NB4 (cell line): Measurements from ENCODE around the gene ADAMTS6.

Source experiments
- DNase-seq: peaks from one replicate; pipeline ENCODE4 v3.0.0; 2010; ENCODE audit warnings: low read depth
- H3K4me3 ChIP-seq: one replicate; pipeline ENCODE4 v1.5.1; 2011; ENCODE audit warnings: mild to moderate bottlenecking, low read depth, low read length, moderate library complexity
- MYC ChIP-seq: IDR thresholded peaks from 2 replicates; pipeline ENCODE4 v1.6.1; 2011; ENCODE audit warnings: low read depth, low read length
- POLR2A ChIP-seq: IDR thresholded peaks from 2 replicates; pipeline ENCODE4 v1.6.1; 2011; ENCODE audit warnings: mild to moderate bottlenecking; ENCODE audit not compliant: insufficient read length; ENCODE audit errors: extremely low read depth
- TF ChIP-seq, protein P1 (sequence below): IDR thresholded peaks from one replicate; pipeline ENCODE4 v1.5.1; 2012; ENCODE audit warnings: low read depth, low read length
- TF ChIP-seq, protein P2 (sequence below): IDR thresholded peaks from 2 replicates; pipeline ENCODE4 v1.6.1; 2011; ENCODE audit warnings: low read depth, low read length

The ADAMTS6 gene

DNA sequence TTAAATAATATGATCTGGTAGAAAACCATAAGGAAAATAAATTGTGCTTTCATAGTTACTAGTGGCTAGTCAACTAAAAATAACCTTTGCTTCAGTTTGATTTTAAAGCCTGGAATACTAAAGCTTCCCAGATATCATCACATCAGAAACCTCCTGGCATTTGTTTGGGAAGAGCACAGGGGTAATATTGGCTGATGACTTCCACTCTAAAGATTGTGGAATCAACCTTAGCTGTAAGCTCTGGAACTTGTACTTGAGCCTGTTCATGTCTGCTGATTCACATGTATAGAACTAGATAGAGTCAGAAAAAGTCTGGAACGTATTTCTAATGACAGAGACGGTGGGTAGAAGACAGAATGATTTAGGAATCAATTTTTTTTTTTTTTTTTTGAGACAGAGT lies 367.9 kb downstream of the ADAMTS6 start:
- H3K4me3 ChIP-seq = no peak overlapping the region
- no peak for DNase-seq
- TF ChIP-seq MYC (no peak), POLR2A (no peak)
- TF ChIP-seq, protein P1, sequence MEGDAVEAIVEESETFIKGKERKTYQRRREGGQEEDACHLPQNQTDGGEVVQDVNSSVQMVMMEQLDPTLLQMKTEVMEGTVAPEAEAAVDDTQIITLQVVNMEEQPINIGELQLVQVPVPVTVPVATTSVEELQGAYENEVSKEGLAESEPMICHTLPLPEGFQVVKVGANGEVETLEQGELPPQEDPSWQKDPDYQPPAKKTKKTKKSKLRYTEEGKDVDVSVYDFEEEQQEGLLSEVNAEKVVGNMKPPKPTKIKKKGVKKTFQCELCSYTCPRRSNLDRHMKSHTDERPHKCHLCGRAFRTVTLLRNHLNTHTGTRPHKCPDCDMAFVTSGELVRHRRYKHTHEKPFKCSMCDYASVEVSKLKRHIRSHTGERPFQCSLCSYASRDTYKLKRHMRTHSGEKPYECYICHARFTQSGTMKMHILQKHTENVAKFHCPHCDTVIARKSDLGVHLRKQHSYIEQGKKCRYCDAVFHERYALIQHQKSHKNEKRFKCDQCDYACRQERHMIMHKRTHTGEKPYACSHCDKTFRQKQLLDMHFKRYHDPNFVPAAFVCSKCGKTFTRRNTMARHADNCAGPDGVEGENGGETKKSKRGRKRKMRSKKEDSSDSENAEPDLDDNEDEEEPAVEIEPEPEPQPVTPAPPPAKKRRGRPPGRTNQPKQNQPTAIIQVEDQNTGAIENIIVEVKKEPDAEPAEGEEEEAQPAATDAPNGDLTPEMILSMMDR = no peak
- TF ChIP-seq, protein P2, sequence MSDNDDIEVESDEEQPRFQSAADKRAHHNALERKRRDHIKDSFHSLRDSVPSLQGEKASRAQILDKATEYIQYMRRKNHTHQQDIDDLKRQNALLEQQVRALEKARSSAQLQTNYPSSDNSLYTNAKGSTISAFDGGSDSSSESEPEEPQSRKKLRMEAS = no peak

DNA sequence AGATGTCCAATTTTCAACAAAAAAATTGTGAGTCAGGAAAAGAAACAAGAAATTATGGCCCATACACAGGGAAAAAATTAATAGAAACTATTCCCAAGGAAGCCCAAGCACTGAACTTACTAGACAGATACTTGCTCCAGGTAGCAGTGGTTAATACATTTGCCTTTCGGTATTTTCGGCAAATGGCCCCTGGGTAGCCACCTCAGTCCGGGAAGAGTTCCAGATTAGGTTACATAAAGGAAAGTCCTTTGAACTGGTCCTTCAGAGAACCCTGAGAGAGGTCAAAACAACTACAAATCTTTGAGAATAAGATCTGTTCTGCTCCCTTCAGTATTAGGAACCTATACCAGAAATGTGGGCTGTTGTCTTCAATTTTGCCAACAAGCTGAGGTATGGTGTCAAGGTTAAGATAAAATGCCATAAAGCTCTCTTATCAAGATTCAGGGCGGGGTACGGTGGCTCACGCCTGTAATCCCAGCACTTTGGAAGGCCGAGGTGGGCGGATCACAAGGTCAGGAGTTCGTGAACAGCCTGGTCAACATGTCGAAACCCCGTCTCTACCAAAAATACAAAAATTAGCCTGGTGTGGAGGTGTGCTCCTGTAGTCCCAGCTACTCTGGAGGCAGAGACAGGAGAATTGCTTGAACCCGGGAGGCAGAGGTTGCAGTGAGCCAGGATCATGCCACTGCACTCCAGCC lies 369.6 kb downstream of the ADAMTS6 start:
- TF ChIP-seq POLR2A = no peak
- TF ChIP-seq, protein P2 = no peak
- H3K4me3 ChIP-seq = no peak overlapping the region
- no peak for DNase-seq

DNA sequence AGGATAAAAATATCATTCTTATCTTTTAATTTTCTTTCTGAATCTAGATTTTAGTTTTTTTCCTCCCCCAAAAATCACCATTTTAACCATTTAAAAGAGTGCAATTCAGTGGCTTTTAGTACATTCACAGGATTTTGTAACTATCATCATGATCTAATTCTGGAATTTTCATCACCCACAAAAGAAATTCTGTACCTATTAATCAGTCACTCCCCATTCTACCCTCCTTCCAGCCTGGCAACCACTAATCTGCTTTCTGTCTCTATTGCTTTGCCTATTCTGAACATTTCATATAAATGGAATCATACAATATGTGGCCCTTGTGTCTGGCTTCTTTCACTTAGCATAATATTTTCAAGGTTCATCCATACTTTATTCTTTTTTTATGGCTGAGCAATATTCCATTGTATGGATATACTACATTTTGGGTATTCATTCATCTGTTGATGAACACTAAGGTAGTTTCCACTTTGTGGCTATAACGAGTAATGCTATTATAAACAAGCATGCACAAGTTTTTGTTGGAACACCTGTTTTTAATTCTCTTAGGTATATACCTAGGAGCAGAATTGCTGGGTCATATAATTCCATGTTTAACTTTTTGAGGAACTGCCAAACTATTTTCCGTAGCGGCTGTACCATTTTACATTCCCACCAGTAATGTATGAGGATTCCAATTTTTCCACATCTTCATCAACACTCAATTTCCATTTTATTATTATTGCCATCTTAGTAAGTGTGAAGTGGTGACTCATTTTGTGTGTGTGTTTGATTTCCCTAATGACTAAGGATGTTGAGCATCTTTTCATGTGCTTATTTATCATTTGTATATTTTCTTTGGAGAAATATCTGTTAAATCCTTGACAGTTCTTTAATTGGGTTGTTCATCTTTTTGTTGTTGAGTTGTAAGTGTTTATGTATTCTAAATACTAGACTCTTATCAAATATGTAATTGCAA lies 372.7 kb downstream of the ADAMTS6 start:
- no peak for DNase-seq
- TF ChIP-seq, protein P1 = no peak
- TF ChIP-seq MYC = no peak
- TF ChIP-seq, protein P2 = no peak
- no peak overlapping the region for H3K4me3 ChIP-seq

DNA sequence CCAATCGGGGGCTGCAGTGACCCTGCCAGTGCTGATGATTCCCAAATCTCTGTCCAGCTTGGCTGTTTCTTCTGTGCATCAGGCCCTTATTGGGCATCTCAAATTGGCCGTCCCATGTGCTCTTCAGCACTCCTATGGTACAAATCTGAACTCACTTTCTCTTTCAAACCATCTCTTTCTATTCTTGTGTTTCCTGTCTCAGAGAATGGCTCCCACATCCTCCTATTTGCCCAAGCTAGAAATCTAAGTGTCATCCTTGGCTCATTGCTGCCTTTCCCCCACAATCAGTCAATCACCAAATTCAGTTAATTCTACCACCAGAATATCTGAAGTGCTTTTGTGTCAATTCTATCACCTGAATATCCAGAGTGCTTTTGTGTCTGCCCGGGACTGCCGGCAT lies 376.4 kb downstream of the ADAMTS6 start:
- DNase-seq = no peak
- TF ChIP-seq, protein P1 = no peak
- no peak for TF ChIP-seq POLR2A
- TF ChIP-seq, protein P2 = no peak
- TF ChIP-seq MYC = no peak

DNA sequence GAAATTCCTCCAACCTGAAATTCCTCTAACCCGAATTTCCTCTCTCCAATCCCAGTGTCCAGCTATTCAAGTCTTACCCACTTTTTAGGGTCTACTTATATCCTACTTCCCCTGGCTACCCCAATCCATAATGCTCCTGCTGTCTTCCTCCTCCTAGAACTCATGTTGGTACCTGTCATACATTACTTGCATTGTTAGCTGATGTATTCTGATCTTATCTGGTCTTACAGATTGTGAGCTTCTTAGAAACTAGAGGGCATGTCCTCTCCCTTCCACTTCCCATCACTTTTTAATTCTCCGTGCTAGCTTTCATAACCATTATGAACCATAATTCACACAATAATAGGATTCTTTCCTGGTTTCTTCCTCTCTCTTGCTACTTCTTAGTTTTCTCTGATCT lies 376.9 kb downstream of the ADAMTS6 start:
- DNase-seq = no peak
- TF ChIP-seq MYC (no peak), POLR2A (no peak)
- TF ChIP-seq, protein P2 = no peak
- TF ChIP-seq, protein P1 = no peak
- no peak overlapping the region for H3K4me3 ChIP-seq

More for the DNA sequence above, 376.4 kb downstream of the ADAMTS6 start:
- H3K4me3 ChIP-seq = no peak overlapping the region
